ENCODE results near the gene IGF1R.

The IGF1R gene

DNA sequence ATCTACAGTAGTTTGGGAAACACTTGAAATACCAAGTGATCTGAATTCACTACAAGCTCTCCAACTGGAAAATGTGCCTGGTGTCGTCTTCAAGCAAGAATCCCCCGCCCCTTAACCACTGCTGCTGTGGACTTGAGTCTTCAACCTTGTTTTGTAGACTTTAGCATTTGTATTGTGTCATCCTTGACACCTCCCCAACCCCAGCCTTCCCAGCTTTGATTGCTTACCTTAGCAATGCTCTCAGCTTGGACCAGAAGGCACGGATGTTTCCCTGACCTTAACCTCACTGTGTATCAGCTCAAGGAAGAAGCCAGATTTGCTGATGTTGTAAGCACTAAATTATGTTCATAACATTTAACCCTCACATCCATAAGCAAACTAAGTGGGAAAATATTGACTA is 146.4 kb downstream of the IGF1R start:
- DNase-seq (ENCODE audit: extremely low spot score), result no peak
- TF ChIP-seq, protein P1, sequence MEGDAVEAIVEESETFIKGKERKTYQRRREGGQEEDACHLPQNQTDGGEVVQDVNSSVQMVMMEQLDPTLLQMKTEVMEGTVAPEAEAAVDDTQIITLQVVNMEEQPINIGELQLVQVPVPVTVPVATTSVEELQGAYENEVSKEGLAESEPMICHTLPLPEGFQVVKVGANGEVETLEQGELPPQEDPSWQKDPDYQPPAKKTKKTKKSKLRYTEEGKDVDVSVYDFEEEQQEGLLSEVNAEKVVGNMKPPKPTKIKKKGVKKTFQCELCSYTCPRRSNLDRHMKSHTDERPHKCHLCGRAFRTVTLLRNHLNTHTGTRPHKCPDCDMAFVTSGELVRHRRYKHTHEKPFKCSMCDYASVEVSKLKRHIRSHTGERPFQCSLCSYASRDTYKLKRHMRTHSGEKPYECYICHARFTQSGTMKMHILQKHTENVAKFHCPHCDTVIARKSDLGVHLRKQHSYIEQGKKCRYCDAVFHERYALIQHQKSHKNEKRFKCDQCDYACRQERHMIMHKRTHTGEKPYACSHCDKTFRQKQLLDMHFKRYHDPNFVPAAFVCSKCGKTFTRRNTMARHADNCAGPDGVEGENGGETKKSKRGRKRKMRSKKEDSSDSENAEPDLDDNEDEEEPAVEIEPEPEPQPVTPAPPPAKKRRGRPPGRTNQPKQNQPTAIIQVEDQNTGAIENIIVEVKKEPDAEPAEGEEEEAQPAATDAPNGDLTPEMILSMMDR (IDR thresholded peaks at IDR 0.05; ENCODE audit: control extremely low read depth, extremely low read depth, low read depth, missing control alignments), result no peak
- ChIA-PET POLR2A (no interaction called here), CTCF (interaction anchor here (1.1 to 1.2 kb wide), 2 partner anchors 10 to 16 kb away, joined by 3 to 5 read pairs; no protein-coding TSS in a partner anchor)

DNA sequence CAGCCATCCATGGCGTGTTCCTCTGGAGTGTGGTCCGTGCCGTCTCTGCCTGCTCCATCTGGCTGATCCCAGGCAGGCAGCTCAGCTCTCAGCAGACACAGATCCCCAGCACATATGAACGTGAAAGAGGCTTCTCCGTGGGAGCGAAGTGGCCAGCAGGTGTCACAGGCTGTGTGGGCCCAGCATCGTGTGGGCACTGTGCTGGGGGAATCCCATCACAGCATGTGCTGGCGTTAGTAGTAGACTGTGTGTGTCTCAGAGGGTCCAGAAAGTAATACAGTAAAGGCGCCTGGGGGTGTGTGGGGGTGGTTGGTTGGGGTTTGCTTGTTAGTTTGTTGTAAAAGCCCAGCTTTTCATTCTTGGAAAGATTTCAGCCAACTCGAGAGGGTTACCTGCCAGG is 147.6 kb downstream of the IGF1R start:
- no peak for DNase-seq (ENCODE audit: extremely low spot score)
- CTCF ChIA-PET, result interaction anchor here (1.2 to 1.5 kb wide), 3 partner anchors 12 to 23 kb away, joined by 3 to 6 read pairs (median 4); no protein-coding TSS in a partner anchor

DNA sequence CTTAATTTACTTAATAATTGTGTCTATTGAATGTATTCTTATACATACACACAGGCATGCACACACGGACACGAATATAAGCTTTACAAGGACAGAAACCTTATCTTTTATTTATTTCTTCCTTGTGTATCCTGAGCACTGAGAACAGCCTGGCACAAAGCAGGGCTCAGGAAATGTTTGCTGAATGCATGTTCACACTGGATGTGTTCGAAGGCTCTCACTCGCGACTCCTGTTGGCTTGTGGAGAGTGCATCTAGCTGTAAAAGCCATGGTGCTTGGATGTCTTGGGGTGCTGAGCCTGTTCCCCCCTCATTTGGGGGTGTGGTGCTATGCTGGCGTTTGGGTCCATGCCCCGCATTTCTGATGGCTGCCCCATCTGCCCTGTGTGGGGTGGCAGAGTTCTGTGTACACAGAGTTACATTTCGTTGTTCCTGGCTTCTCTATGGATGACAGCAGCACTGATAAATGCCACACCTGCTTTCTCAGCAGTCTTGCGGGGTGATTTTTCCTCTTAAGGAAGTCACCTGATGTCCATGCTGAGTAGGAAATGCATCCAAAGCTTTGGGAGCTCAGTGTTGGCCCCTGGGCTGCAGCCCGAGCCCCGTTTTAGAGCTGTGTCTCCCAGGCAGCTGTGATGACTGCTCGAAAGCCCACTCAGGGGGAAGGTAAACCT is 148.5 kb downstream of the IGF1R start:
- CTCF ChIA-PET, result interaction anchor here (1.2 to 1.5 kb wide), 4 partner anchors 11 to 23 kb away, joined by 3 to 6 read pairs (median 4); no protein-coding TSS in a partner anchor
- POLR2A ChIA-PET, result no interaction called here
- DNase-seq (ENCODE audit: extremely low spot score), result no peak
- TF ChIP-seq, protein P1 (IDR thresholded peaks at IDR 0.05; ENCODE audit: control extremely low read depth, extremely low read depth, low read depth, missing control alignments), result no peak

More for the DNA sequence above, 147.6 kb downstream of the IGF1R start:
- POLR2A ChIA-PET, result no interaction called here
- TF ChIP-seq, protein P1 (IDR thresholded peaks at IDR 0.05; ENCODE audit: control extremely low read depth, extremely low read depth, low read depth, missing control alignments), result no peak

DNA sequence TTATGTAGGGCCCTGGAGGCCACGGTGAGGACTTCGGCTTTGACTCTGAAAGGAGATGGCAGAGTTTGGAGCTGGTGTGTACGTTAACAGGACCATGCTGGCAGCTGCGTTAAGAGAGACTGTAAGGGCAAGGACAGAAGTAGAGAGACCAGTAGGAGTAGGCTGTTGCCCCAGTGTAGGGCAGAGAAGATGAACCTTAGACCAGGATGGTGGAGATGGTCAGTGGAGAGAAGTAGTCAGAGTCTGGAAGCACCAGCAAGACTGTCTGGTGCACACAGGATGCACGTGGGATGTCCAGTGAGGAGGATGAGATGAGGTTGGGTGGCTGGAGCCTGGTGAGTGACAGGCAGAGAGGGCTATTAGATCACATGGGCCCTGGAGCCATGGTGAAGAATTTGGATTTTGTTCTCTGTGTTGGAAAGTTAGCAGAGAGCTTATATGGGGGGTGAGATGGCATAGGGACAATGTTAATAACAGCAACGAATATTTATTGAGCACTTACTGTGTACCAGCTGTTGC is 150.1 kb downstream of the IGF1R start:
- ChIA-PET POLR2A (no interaction called here), CTCF (interaction anchor here (1.6 to 2.3 kb wide), 2 partner anchors 10 to 18 kb away, joined by 6 to 8 read pairs; no protein-coding TSS in a partner anchor)
- TF ChIP-seq, protein P1 (IDR thresholded peaks at IDR 0.05; ENCODE audit: control extremely low read depth, extremely low read depth, low read depth, missing control alignments), result no peak
- DNase-seq (ENCODE audit: extremely low spot score), result no peak

DNA sequence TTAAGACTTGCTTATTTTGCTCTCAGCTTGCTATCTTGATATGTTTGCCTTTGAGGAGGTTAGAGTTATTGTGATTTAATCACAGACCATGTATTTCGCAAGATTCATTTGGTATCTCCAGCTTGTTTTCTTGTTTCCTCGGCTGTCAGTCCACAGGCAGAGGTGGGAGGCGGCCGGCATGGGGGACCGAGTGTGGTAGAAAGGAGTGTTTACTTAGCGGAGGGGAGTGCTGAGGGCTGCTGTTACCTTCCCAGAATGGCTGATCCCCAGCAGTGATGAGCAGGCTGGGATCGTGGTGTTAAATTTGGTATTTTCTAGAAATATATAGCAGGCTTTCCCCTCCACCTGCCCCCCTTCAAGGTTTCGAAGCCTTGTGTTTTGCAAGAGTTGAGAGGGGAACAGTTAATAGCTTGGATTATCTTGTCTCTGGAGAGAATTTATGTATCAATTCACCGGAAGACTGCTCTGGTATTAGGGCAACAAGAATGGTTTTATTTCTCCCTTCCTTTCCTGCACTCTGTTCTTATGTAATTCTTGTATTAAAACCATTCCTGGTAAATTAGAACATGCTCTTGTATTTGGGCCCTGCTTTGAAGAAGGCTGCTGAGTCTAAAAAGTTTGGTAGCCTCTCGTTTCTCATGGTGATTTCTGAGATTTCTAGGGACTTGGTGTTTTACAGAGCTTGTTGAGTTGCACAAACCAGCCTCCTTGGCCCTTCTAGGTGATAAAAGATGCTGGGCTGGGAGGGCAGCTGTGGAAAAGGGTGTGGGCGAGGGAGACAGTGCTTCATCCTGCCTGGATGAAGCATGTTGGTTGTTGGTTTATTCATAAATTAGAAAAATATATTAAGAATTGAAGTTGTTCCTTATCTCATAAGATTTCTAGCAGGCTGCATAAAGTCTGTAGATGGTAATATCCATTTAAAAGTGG is 151.4 kb downstream of the IGF1R start:
- CTCF ChIA-PET, result interaction anchor here (0.9 to 2.3 kb wide), 3 partner anchors 8 to 59 kb away, joined by 3 to 8 read pairs (median 4); no protein-coding TSS in a partner anchor
- POLR2A ChIA-PET, result no interaction called here
- TF ChIP-seq, protein P1 (IDR thresholded peaks at IDR 0.05; ENCODE audit: control extremely low read depth, extremely low read depth, low read depth, missing control alignments), result no peak
- DNase-seq (ENCODE audit: extremely low spot score), result no peak

Data from GM10248 (cell line).